Stimulated activated CD8-positive, alpha-beta memory T cell treated with anti-CD3 and anti-CD28 coated beads, Interleukin-4, amount 100 ng/mL, for 48 hours (primary cell): ENCODE measurements around the gene XIRP2.
"Not testable (repeated sequence)": the region's sequence is repeated elsewhere in the genome, so short reads cannot be mapped to it uniquely, and the experiment has no call there.

ENCODE experiments used
- DNase-seq: peaks from one replicate; pipeline ENCODE4 v3.0.0-alpha.2; 2020

The XIRP2 gene

DNA sequence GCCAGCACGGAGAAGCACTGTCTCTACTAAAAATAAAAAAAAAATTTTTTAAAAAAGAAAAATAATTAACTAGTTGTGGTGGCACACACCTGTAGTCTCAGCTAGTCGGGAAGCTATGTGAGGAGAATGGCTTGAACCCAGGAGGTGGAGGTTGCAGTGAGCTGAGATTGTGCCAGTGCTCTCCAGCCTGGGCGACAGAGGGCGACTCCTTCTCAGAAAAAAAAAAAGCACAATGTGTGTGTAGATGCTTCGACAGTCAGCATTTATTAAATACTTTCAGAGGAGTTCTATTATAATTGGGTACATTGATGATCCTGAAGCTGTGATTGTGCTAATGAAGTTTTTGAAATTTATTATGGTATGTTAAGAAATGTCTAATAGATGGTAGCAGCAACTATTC is 46.5 kb downstream of the XIRP2 start:
- no peak for DNase-seq

DNA sequence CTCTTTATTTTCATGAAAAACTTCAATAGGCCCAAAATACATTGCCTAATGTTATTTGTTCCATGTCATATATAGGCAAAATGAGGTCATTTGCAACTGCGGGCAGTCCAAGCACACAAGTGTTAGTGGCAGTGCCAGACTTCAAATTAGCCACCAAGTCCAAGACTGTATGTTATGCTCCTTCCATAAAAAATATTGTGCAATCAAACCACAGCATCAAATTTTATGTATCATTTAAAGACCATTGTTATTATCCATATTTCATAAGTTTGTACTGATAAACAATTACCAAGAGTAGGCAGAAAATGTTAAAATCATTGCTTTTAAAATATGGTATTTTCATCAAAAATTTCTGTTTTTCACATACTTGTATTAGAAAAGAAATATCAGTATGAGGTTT is 54.1 kb downstream of the XIRP2 start:
- no peak for DNase-seq

DNA sequence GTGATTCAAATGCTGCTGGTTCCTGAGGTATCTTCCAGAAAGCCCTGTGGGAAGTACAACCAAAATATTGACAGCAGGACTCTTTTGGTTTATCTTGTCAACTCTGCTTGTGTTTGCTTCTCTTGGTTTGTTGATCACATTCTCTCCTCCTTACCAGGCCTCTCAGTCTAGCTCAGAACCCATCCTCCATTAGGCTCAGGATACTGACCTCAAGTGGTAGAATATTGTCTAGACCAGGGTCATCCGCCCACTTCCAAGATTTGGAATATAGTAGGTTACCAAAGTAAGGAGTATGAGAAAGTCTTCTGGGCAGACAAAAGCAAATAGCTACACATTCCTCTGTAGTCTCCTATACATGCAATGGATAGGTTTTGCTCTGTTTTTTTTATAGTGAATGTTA is 56.6 kb downstream of the XIRP2 start:
- DNase-seq: no peak

DNA sequence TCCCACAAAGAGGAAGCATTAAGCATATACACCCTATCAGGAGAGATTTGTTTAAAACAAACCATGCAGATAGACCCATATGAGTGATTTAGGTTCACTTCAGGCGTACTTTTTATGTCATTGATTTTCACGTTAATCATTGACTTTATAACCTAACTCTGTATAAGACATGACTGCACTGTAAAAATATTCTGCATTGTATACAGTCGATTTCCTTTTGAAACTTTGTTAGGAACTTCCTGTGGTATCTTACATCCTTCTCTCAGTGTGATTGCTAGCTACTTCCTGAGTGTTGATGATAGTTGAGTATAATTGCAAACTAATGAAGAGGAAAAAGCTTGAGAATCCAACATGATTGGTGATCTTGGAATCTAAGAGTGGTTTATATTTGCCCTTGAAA is 69.4 kb downstream of the XIRP2 start:
- DNase-seq: no peak

DNA sequence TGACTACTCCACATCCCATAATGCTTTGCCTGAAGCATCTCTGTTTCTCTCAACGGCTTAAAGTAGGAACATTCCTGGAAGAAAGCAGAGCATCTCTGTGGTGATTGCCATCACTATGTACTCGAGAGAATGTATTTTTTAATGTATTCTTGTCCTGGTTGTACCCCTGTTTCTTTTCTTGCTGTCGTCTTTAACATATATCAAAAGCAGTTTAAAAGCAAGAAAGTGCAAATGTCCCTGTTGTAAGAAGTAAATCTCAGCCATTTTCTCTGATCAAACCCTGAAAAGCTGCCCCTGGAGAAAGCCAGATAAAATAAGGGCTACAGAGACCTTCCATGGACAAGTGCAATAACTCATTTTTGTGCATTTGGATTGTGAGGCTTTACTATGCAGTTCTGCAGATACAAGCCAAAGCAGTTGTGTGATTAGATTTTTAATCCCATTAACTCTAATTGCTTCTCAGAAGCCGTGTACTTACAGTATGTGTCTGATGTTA is 70.8 kb downstream of the XIRP2 start:
- no peak for DNase-seq

DNA sequence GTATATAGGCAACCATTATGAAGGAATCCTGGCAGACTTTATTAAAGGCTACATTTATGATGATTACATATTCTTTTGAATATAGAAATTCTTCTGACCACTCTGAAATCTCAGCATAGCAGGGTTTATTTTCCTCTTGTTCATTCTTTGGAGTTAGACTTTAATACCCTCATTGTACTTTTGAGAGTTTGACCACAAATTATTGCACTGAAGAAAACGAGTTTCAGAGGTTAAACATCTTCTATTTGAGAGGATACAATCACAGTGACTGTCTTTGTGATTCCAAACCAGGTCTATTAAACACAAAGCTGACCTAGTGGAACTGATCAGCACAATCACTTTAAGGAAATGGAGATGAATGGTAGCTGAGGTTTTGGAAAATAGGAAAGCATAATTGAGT is 71.3 kb downstream of the XIRP2 start:
- DNase-seq: no peak

DNA sequence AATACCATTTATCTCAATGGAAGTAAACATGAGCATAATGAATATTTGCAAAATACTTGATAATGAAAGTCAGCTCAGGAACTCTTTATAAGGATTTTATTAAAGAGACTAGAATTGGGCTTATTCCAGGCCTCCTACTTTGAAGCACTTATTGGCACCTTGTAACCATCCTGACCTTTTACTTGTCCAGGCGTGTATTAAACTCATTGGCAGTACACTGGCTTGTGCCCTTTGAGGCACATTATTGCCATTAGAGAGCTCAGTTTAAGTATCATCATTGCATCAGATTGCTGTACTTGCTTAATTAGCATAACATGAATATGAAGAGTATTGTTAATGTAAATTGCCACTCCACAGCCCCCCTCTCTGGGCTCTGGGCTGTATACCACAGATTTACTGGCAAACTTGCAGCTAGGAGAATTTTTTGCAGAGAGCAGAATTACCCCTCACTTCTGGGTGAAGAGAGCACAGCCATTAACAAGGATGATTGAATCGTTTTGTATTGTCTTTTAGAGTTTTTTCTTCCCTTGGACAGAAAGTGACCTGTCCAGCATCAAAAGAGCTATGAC is 72.5 kb downstream of the XIRP2 start:
- DNase-seq: no peak

DNA sequence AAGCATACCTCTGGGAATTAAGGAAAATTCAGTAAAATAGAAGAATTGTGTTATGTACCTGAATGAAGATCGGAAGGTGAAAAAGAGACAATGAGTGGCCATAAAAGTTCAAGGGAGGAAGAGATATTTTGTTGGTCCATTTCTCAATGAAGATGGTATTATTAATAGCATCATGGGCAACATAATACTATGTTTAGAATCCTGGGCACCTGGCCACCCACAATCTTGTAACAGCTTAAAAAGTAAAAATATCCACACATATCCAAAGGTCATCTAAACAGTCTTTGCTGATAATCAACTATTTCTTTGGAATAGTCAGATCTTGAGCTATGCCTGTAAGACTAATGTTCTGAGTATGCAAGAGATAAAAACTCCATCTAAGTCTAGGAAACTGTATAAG is 73.7 kb downstream of the XIRP2 start:
- no peak for DNase-seq

DNA sequence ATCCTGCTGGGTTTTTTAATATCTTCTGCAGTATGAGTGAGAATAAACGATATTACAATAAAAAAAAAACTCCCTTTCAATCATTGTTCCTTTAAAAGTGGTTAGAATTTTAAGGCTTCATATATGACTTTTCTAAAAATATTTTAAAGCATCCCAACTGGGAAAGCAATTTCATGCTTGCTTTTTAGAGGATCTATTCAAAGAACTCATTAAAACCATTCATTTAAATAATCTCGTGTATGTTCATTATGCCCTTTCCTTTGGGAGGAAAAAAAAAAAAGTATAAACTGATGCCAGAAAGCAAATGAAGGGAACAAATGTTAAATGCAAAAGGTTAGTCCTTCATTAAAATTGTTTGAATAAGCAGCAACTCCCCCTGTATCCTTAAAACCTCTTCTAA is 81.2 kb downstream of the XIRP2 start:
- no peak for DNase-seq

DNA sequence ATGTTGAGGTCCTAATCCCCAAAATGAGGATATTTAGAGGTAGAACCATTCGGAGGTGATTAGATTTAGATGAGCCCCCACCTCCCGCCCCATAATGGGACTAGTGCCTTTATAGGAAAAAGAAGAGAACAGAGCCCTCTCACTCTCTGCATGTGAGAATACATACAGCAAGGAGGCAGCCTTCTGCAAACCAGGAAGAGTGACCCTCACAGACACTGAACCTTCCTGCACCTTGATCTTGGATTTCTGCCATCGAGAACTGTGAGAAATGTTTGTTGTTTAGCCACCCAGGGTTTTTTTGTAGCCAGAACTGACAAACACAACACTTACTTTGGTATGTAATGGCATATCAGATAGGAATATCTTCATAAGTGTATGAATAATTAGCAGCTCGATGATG is 83.7 kb downstream of the XIRP2 start:
- no peak for DNase-seq

DNA sequence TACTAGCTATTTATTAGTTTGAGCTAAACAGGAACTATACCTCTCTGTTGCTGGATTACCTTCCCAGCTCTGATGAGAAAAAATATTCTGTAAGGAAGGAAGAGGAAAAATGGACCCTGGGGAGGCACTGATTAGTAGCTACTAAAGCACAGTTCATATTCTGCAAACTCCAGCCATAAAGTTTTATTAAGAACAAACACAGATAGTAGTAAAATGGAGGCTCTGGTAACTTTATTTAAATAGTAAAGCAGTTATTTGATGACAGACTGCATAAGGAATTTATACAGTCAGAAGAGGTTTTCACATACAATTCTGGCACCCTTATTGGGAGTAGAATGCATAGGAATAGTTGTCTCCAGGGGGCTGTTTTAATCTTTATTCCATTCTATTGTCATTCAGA is 84.1 kb downstream of the XIRP2 start:
- DNase-seq: no peak

DNA sequence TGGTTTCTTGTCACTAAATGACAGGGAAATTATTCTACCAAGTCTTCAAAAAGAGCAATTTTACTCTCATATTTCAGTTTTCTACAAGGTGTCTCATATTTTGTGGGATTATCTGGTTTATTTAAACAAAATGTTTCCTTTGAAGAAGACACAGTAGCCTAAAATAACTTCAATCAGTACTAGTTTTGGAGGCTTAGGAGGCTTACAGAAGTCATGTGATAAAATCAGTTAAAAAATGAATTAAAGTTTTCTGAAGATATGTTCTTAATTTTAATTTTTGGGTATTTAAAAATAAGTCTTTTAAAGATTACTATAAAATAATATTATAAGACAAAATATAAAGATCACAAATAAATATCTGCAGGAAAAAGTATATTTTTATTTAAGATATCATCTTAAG is 95.9 kb downstream of the XIRP2 start:
- DNase-seq: no peak

DNA sequence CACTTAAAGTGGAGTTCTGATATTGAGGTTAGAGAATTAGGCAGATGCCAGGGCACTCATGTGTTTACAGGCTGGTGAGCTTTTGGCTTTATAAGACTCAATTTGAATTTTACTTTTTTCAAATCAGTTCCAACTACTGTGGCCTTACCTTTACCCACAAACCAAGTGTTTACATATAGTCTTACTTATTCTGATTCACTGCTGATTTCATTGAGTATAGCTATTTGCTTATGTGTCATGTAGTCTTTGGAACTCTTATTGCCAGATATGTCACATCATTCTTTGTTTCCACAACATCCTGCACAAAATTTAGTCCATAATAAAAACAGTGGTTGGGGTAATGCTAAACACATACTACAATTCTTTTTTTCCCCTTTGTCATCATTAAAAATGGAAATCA is 96.5 kb downstream of the XIRP2 start:
- DNase-seq: no peak

DNA sequence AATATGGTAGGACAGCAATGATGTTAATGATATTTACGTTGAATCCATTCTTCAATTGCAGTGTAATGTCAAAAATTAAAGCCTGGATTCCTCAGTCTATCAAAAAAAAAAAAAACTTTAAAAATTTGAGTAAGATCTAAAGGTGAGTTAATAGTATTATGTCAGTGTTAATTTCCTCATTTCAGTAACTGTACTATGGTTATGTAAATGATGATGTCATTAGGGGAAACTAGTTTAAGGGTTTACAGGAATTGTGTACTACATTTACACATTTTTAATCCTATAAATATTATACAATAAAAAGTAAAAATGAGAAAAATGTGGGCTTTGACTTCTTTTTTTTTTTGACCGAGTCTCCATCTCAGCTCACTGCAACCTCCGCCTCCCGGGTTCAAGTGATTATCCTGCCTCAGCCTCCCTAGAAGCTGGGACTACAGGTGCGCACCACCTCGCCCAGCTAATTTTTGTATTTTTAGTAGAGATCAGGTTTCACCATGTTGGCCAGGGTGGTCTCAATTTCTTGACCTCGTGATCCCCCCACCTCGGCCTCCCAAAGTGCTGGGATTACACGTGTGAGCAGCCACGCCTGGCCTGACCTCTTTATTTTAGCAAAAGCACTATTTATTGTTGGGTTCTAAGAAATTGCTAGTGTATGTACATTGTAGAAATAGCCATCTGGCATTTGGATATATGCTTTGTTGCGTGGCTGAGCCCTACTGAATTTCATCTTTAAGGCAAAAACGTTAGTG is 106.5 kb downstream of the XIRP2 start:
- DNase-seq: no peak

DNA sequence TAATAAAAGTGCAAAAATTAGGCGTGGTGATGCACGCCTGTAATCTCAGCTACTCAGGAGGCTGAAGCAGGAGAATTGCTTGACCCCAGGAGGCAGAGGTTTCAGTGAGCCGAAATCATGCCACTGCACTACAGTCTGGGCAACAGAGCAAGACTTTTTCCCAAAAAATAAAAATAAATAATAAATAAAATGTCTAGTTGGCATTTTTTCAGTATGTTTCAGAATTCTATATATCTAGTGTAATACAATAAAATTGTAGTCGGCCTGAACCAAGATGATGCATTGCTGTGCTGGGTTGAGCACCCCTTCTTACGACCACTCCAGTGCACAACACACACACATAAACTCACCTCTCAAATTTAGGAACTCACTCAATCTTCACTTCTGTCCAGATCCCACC is 108.2 kb downstream of the XIRP2 start:
- no peak for DNase-seq

DNA sequence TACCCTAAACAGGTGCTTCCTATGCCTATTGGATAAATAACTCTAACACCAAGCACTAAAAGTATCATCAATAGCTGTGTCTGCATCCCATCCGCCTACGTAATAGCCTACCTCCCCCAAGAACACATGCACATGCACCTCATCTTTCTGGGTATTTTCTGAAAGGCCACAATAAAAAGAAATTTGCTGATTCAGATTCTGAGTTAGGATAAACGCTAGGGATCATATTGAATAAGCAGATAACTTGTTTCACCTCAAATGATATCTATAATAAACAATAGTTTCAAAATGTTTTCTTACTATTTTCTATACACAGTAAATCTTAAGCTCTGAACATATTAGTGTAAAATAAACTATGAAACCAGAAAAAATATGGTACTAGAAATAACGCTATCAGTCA is 112.9 kb downstream of the XIRP2 start:
- DNase-seq: no peak

DNA sequence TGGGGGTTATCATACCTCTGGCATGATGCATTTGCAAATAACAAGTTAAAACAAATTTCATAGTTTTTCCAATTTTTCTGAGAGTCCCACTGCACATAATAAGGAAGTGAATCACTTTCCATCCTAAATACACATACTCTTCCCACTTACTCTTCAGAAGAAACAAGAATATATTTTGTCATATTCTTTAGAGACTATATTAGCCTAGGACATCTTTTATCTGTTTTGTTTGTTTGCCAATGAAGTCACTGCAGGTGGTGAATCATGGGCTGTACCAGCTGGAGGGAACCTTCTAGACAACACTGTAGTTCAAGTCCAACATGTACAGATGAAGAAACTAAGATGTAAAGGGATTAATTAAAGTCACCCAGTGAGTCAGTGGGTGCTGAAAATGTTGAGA is 116.8 kb downstream of the XIRP2 start:
- no peak for DNase-seq

DNA sequence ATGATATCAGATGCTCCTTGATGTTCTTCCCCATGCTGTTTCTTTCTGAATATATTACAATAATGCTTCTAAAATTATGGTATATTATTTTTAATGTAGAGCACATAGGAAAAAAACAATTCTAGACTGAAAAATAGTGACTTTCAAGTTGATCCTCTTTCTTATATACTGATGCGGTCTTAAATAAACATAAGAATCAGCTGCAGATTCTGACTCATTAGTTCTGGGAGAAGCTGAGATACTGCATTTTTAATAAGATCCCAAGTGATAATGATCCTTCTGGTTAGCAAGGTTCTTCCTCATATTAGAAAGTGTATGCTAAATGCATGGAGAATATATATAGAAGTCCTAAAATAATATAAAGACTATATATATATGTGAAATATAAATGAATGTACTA is 124.9 kb downstream of the XIRP2 start:
- no peak for DNase-seq

DNA sequence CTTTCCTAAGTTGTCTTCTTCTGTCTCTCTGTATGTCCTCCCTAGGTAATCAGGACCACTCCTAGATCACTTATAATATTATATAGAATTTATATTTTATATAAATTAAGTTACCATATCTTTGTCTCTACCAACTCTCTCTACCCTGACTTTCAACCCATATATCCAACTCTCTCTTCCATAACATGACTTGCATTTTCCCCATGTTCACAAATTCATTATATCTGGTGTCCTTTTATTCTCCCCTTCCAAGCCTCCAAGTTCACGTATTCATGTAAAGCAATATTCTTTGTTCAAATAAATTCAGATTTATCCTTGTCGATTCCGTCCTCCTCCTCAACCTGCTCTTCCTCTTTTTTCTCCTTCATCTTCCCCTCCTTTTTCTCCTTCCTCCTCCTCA is 127.5 kb downstream of the XIRP2 start:
- DNase-seq: no peak

DNA sequence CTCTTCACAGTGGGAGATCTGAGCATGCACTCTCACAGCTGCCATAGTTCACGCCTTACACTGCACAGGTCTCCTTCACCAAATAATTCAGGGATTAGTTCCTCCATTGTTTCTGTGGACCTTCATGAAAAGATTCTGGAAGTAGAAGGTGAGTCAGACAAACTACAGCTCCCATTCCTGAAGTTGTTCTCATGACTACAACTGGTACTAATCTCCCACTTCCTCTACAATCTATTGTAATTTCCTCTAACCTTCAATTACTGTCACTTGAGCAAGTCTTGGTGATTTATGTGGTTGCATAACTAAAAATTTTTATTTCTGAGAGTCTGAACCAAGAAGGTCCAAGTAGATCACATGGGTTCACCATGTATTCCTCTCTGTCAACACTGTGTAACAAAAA is 128.7 kb downstream of the XIRP2 start:
- DNase-seq: no peak

DNA sequence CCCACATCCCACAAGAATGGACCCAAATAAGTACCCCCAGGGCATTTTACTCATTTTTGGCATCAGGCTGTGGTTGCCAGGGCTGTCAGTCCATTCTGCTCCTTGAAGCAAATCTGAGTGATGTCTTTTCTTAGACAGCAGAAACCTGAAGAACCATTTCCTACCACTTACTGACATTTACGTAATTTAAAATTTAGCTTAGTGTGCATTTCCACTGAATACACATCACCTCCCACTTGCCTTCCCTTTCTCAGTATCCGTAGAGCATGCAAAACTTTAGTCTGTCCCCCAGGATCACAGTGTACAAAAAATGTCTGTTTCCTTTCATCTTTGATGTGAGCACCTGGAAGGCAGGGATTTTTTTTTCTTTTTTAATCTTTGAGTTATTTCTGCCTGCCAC is 130.3 kb downstream of the XIRP2 start:
- no peak for DNase-seq

DNA sequence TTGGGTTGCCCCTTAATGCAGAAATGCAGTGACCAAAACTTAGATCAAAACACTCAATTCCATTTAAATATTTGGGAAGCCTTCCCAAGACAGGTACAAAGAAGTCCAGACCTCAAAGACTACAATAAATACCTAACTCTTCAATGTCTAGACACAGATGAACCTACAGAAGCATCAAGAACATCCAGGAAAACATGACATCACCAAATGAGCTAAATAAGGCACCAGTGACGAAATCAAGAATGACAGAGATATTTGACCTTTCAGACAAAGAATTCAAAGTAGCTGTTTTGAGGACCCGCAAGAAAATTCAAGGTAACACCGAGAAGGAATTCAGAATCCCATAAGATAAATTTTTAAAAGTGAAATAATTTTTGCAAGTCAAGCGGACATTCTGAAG is 140.2 kb downstream of the XIRP2 start:
- DNase-seq: no peak

DNA sequence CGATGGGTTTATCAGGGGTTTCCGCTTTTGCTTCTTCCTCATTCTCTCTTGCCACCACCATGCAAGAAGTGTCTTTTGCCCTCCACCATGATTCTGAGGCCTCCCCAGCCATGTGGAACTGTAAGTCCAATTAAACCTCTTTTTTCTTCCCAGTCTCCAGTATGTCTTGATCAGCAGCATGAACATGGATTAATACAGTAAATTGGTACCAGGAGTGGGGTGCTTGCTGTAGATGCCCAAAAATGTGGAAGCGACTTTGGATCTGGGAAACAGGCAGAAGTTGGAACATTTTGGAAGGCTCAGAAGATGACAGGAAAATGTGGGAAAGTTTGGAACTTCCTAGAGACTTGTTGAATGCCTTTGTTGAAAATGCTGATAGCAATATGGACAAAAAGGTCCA is 146.7 kb downstream of the XIRP2 start:
- DNase-seq: not testable (repeated sequence)

DNA sequence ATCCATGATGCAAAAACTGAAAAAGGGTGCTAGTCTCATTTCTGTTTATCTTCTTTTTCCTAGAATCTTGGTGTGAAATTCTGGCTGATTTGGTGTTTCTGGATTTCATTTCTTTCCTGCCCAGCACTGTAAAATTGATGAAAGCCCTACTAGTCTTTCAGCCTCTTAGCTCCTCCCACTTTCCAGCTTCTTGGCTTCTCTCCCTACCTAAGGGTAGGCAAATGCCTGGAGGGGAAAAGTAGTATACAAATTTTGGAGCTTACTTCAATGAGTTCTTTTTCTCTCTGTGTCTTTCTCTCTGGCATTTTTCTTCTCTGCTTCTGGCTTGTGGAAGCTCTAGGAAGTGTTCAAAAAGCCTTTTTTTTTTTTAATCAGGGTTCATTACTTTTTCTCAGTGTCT is 160.5 kb downstream of the XIRP2 start:
- DNase-seq: no peak

DNA sequence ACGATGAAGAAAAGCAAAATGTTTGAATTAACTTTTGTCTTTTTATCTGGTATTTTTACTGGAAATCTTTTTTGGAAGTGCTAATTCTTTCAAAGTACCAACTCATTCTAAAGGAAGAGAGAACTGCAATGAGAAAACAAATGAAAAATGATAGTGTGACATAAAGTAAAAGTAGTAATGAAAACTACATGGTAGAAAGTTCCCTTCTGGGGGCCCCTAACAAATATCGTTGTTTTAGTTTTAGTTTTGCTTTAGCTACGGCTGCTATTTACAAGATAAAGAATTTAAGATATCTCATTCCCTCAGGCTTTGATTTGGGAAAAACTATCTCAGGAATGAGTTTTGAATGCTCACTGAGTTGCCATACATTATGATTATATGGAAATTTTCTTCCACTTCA is 161.4 kb downstream of the XIRP2 start:
- DNase-seq: no peak
